ENCODE results near the gene S1PR3.
"Not testable (repeated sequence)": the region's sequence is repeated elsewhere in the genome, so short reads cannot be mapped to it uniquely, and the experiment has no call there.

The S1PR3 gene

DNA sequence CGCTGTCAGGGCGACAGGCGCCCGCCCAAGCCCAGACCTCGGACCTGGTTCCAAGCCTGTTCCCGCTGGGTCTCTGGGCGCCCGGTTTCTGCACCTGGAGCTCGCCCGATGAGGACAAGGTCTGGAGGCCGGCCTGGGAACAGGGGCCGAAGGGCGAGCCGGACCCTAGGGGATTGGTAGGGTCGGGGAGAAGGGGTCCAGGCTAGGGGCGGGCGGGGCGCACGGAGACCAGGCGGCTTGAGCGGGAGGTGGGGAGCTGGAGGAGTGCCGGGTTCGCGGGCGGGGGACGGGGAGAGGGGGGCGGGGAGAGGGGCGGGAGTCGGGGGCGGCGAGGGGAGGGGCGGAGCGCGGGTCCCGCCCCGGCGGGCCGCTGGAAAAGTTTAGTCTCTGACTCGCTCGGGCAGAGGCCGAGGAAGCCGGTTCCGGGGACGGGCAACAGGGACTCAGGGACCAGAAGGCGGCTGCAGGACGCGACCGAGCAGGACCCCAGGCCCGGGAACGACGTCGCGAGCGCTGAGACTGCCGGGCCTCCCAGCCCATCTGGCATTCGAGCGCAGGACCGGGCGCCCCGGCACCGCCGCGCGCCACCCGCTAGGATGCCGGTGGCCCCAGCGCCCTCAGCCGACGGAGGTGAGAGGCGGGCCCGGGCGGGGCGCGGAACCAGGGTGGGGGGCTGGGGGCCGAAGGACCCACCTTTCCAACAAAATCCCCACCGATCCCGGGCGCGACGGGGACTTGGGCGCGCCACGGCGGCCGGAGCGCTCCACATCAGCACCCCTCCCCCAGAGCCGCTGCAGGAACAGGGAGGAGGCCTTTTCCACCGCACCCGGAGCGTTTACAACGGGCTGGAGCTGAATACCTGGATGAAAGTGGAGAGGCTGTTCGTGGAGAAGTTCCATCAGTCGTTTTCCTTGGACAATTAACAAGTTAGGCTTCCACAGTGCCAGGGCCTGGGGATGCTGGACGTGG is at the start of gene S1PR3:
TSS of gene S1PR3 (plus strand) at position 403 of the 969 bp plus-strand sequence. CDS start 9,733 bp downstream, outside the sequence.
- in situ Hi-C loops (cut with MboI; ENCODE audit: low sequenced_read_pairs): no loop called here

DNA sequence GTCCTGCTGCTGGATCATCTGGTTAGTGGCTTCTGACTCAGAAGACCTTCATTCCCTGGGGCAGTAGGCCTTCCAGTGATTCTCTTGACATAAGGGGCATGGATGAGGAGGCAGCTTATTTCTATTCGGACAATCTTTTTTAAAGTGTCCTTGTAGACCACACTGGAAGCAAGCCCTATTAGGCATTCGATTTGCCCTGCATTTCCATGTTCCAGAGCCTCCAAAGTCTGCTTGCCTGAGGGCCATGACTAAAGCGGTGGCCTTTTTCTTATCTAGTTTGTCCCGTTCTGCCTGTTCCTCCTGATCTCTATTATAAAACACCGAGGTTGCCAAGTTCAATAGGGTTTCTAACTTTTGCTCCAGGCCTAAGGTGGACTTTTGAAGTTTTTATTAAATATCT is 49.7 kb upstream of the S1PR3 start:
- in situ Hi-C loops (cut with MboI; ENCODE audit: low sequenced_read_pairs): not testable (repeated sequence)

- in situ Hi-C loops (cut with MboI; ENCODE audit: low sequenced_read_pairs): no loop called here
Observed at GRCh38 chr9:88942411-88942810, 48.9 kb upstream of the S1PR3 start.

DNA sequence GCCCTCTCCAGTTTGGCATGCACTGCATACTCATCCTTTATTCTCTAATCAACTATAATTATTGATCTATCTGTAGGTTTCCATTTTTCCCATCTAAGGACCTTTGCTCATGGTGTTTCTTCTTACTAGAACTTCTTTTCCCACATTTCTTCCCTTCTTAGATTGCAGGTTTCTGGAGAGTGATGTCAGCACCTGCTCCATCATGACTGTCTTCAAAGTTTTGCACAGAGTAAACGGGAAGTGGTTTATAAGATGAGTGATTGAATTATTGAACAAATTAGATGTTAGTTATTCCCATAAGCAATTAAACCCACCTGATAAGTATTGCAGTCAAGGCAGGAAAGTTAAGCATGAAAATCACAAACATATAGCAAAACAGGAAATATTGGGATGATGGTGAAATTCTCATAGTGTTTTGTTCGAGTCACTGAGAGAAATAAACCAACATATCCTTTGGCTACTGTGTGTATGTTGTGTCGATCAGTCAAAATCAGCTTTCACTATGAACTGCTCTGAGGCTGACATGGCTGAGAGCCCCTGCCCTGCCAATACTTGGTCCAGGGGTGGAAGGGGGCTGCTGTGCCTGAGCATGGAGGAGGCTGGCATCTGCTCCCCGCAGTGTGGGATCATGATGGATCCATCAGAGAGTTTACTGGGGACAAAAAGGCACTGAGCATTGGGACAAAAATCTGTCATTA is 45.5 kb upstream of the S1PR3 start:
- in situ Hi-C loops (cut with MboI; ENCODE audit: low sequenced_read_pairs): no loop called here

DNA sequence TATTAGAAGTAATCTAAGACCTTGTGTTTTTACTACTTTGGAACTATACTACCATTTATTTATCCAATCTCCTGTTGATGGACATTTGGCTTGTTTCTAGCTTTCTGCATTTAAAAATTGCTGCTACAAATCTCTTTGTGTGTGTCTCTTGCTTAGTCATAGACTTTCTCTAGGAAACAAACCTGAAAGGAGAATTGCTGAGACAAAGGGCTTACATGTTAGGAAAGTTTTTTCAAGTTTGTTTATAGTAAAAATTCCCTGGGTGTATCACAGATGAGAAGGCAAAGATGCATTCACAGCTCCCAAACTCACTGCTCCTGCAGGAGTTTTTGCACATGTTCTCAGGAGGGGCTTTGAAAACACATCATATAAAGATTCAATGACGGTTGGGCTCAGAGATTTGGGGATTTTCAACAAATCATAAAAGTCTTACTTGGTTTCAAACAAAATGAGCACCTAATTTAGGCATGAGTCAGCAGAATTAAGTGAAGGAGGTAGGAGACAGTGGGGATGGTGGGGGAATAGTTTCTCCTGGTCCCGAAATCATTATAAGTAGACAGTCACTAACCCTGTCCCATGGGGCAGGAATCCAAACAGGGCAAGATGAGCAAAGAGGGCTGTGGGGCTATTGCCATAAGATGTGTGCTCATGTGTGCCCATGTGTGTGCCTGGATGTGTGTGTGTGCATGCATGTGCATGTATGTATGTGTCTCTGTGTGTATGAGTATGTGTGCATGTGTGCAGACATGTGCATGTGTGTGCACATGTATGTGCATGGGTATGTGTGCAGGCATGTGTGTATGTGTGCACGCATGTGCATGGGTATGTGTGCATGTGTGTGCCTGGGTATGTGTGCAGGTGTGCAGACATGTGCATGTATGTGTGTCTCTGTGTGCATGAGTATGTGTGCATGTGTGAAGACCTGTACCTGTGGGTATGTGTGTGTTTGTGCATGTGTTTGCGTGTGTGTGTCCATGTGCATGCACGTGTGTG is 43.4 kb upstream of the S1PR3 start:
- in situ Hi-C loops (cut with MboI; ENCODE audit: low sequenced_read_pairs): no loop called here

- in situ Hi-C loops (cut with MboI; ENCODE audit: low sequenced_read_pairs): no loop called here
Observed at GRCh38 chr9:88949425-88949824, 41.8 kb upstream of the S1PR3 start.

GRCh38 chr9:88949961-88950340 is 41.3 kb upstream of the S1PR3 start:
- in situ Hi-C loops (cut with MboI; ENCODE audit: low sequenced_read_pairs): no loop called here

DNA sequence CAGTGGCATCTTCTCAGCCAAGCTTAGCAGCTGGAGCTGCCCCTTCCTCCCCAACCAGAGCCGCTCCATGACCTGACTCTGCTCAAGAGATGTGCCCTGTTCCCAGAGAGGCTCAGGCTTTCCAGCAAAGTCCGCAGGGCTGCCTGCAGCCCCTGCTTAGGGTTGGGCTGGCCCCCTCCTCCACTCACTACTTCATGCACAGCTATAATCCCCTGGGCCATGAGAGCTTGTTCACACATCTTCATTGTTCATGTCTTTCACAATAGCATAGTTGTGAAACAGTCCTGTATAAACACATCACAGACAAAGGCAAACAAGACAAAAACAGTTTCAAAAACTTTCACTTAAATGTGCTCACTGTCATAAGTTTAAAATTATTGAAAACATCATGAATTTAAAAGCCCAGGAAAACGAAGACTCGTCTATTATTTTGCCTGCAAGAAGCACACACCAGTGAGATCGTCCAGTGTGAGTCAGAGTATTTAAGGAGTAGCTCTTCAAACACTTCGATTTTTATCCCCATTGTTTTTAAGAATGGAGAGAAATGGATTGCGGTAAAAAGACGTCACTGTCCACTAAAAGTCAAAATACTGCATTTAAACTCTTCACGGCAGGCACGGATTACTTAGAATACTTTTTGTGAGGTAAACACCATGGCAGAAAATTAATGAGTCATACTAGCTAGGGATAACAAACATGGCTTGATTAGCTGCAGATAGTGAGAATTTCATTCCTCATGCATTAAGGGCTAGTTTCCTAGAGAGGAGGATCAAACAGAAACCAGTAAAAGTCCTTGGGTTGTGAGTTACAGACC is 40.7 kb upstream of the S1PR3 start:
- in situ Hi-C loops (cut with MboI; ENCODE audit: low sequenced_read_pairs): no loop called here

DNA sequence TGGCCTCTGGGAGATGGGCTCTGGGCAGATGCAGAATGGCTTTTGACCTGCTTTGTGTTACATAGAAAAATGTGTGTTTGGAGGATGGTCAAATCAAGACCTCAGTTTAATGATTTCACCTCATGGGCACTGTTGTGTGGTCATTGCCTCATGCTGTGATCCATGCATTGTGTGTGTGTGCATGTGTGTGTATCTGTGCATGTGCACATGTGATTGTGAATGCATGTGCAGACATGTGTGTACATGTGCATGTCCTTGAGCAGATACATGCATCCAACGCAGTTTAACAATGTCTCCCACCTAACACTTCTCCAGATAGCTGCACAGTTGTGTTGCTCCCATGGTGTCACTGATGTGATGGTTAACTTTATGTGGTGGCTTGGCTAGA is 40.1 kb upstream of the S1PR3 start:
- in situ Hi-C loops (cut with MboI; ENCODE audit: low sequenced_read_pairs): no loop called here

DNA sequence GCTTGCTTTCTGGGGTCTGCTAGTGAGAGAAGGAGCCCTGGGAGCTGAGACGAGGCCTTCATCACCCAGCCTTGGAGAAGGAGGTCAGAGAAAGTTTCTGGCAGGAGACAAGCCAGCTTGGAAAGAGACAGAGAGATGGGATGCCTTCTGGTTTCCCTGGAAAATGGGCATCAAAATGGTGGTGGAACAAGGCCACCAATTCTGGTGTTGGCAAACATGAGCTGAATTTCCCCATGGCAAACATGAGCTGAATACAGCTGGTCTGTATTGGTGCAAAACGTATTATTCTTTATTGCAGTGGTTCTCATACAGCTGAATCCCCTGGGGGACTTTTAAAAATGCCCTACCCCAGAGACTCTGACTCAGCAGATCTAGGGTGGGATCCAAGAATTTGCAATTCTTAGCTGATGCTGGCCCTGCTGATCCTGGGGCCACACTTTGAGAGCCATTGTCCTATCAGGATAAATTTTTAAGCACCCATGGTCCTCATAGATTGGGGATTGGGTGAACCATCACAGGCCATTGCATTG is 39.1 kb upstream of the S1PR3 start:
- in situ Hi-C loops (cut with MboI; ENCODE audit: low sequenced_read_pairs): no loop called here

GRCh38 chr9:88952976-88953375 is 38.3 kb upstream of the S1PR3 start:
- in situ Hi-C loops (cut with MboI; ENCODE audit: low sequenced_read_pairs): no loop called here

GRCh38 chr9:88953381-88954029 is 37.8 kb upstream of the S1PR3 start:
- in situ Hi-C loops (cut with MboI; ENCODE audit: low sequenced_read_pairs): no loop called here

- in situ Hi-C loops (cut with MboI; ENCODE audit: low sequenced_read_pairs): no loop called here
Observed at GRCh38 chr9:88954066-88954465, 37.2 kb upstream of the S1PR3 start.

DNA sequence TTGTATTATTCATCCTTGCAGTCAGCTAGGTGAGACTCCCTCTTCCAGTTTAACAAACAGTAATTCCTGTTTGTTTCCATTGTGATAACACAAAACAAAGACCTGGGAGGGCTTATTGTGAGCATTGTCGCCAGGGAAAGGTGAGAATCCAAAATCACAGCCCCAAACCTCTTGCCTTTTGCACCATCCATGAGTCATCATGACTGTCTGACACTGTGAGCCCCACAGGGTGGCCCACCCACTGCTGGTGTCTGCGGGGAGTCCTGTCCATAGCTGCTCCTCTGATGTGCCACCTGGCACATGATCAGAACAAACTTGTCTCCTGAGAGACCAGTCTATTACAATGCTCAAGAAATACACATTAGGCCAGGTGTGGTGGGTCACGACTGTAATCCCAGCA is 33.7 kb upstream of the S1PR3 start:
- in situ Hi-C loops (cut with MboI; ENCODE audit: low sequenced_read_pairs): no loop called here

DNA sequence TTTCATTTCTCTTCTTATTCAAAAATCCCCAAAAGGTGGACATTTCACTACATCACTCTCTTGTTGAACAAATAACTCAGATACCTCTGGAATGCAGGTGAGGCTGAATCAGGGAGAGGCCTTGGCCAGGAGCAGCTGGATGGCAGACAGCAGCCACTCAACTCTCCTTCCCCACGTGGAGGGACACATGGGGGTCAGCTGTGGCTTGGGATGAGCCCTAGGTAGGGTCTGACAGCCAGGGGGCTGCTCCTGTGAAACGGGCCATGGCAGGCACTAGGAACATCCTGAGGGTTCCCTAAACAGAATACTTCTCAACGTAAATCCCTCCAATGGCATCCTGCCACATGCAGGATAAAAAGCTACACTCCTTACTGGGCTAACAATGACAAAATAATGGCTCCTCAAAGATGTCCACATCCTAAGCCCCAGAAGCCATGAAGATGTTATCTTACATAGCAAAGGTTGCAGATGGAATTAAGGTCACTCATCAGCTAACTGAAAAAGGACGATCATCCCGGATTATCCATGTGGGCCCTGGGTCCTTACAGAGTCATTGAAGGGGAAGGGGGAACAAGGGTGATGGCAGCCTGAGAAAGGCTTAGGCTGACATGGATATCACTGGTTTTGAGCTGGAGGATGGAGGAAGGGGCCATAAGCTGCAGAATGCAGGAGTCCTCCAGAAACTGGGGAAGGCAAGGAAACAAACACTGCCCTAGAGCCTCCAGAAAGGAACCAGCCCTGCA is 31.4 kb upstream of the S1PR3 start:
- in situ Hi-C loops (cut with MboI; ENCODE audit: low sequenced_read_pairs): no loop called here

- in situ Hi-C loops (cut with MboI; ENCODE audit: low sequenced_read_pairs): no loop called here
Observed at GRCh38 chr9:88960632-88961031, 30.6 kb upstream of the S1PR3 start.

DNA sequence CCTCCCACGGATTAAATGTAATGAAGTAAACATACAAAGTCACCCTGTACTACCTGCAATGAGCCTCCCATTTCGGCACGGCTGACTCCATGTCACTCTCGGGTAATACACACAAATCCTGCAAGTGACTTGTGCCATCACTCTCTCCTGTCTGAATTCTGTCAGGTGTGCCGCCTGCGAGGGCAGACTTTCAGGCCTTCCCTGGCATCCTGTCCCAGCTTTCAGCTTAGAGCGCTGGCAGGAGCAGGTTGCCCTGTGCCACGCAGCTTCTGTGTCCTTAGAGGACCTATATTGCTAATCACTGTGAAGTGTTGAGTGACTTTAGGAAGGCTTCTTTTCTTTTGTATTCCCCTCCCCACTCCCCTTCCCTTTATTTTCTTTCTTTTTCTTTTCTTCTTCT is 25.8 kb upstream of the S1PR3 start:
- in situ Hi-C loops (cut with MboI; ENCODE audit: low sequenced_read_pairs): no loop called here

GRCh38 chr9:88966894-88967676 is 24.2 kb upstream of the S1PR3 start:
- in situ Hi-C loops (cut with MboI; ENCODE audit: low sequenced_read_pairs): no loop called here
